ENCODE results near the gene TIGD3. TPM values are rescaled to one million over a fixed set of nuclear protein-coding genes. Genes with fewer than 3 reads are reported as not detected.

Gene TIGD3
- total RNA-seq, 1 donor from 2014 or later = 0.18 TPM

DNA sequence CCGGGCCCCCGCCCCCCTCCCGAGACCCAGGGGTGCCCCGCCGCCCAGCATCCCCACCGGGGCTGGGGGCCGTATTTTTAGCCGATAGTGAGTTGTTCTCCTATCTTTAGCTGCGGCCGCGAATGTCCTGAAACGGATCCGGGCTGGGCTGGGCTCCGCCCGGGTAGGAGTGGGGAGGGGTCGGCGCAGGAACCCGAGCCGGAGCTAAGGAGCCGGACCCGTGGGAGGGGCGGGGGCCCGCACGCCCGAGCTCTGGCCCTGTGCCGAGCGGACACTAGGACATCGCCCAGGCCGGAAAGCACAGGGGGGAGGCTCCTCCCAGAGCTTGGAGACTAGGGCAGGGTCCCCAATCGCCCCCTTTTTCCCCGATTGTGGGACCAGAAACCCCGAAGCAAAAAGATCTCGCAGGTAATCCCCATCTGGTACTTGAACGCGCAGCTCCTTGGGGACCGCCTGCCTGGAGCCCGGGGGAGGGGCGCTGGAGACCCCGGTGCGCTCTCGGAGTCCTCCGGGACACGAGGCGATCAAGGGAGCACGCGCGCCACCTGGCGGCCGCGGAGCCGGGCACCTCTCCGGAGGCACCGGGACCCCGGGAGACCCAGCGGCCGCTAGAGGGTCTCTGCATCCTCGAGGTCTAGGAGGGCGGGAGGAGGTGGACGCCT lies 39.2 kb upstream of the TIGD3 start:
- DNase-seq = peak; percentile 87
- peak; percentile 81 to 82 for ATAC-seq
- no peaks in the 10 kb centered on the region for H3K27me3 ChIP-seq (ENCODE audit: low read depth)
- peaks cover under 1% of the 10 kb centered on the region for H3K36me3 ChIP-seq
- TF ChIP-seq CTCF (IDR thresholded peaks at IDR 0.05) = peak; percentile 99
- no peaks in the 10 kb centered on the region for H3K9me3 ChIP-seq
- peak overlapping the region; percentile 91 for H3K27ac ChIP-seq
- H3K4me1 ChIP-seq = peaks cover 72% of the 10 kb centered on the region
- intact Hi-C loops (cut with DNase I) = loop anchor here (5.0 kb wide), 1 partner anchor 38 kb away; no protein-coding TSS in a partner anchor
- H3K4me3 ChIP-seq = peak overlapping the region; percentile 100

- Histone ChIP-seq H3K4me1 (peaks cover 72% of the 10 kb centered on the region), H3K9me3 (no peaks in the 10 kb centered on the region), H3K27ac (peak overlapping the region; percentile 91), H3K36me3 (peaks cover 6% of the 10 kb centered on the region), H3K27me3 (ENCODE audit: low read depth) (no peaks in the 10 kb centered on the region), H3K4me3 (peak overlapping the region; percentile 100)
- ATAC-seq (no peak), DNase-seq (no peak)
- intact Hi-C loops (cut with DNase I) = loop anchor here (5.0 kb wide), 1 partner anchor 39 kb away; no protein-coding TSS in a partner anchor
- TF ChIP-seq CTCF (IDR thresholded peaks at IDR 0.05) = peak; percentile 48
These were observed 38.7 kb upstream of the TIGD3 start for GRCh38 chr11:65315866-65316226.

DNA sequence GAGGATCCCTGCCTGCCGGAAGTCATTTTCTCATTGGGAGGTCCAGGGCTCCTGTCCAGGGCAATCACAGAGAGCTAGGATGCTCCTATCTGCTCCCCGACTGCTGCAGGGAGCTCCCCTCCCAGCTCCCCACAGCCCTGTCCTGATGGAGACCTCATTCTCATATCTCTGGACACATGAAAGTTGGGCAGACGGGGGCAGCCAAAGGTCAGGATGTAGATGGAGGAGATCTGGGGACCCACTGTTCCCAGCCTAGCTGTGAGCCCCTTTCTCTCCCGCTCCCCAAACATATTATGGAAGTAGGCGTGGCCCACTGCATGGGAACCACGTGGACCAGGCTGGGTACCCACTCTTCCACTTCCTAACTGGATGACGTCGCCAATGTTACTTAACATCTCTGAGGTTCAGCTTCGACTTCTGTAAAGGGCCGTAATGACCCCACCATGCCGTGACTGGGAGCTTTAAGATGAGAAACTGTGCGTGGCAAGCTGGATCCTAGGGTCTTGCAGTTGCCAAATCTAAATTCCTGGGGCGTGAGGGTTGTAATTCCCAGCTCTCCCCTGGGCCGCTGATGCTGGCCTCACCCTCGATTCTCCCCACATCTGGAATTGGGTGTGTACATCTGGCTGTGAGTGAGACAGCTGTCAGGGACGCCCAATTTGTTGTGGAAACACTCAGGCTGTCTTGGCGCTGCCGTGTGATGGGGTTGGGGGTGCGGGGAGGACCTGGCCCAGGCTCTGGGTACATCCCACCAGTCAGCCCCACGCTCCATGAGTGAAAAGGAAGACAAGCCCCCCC lies 38.1 kb upstream of the TIGD3 start:
- peak; percentile 2 to 4 for ATAC-seq
- Histone ChIP-seq H3K4me1 (peaks cover 72% of the 10 kb centered on the region), H3K4me3 (peak overlapping the region; percentile 100), H3K27me3 (ENCODE audit: low read depth) (no peaks in the 10 kb centered on the region), H3K36me3 (peaks cover 11% of the 10 kb centered on the region), H3K9me3 (no peaks in the 10 kb centered on the region), H3K27ac (peak overlapping the region; percentile 91)
- TF ChIP-seq CTCF (IDR thresholded peaks at IDR 0.05) = no peak
- peak; percentile 53 for DNase-seq
- intact Hi-C loops (cut with DNase I) = loop anchor here (5.0 kb wide), 1 partner anchor 39 kb away; no protein-coding TSS in a partner anchor

GRCh38 chr11:65317025-65317786 lies 37.3 kb upstream of the TIGD3 start:
- ATAC-seq (no peak), DNase-seq (peak; percentile 71)
- H3K36me3 ChIP-seq = peaks cover 19% of the 10 kb centered on the region
- TF ChIP-seq CTCF (IDR thresholded peaks at IDR 0.05) = no peak
- H3K27ac ChIP-seq = peak overlapping the region; percentile 91
- intact Hi-C loops (cut with DNase I) = loop anchor here (5.0 kb wide), 1 partner anchor 40 kb away; no protein-coding TSS in a partner anchor
- H3K4me1 ChIP-seq = peaks cover 73% of the 10 kb centered on the region
- H3K9me3 ChIP-seq = no peaks in the 10 kb centered on the region
- no peaks in the 10 kb centered on the region for H3K27me3 ChIP-seq (ENCODE audit: low read depth)
- H3K4me3 ChIP-seq = peak overlapping the region; percentile 100

DNA sequence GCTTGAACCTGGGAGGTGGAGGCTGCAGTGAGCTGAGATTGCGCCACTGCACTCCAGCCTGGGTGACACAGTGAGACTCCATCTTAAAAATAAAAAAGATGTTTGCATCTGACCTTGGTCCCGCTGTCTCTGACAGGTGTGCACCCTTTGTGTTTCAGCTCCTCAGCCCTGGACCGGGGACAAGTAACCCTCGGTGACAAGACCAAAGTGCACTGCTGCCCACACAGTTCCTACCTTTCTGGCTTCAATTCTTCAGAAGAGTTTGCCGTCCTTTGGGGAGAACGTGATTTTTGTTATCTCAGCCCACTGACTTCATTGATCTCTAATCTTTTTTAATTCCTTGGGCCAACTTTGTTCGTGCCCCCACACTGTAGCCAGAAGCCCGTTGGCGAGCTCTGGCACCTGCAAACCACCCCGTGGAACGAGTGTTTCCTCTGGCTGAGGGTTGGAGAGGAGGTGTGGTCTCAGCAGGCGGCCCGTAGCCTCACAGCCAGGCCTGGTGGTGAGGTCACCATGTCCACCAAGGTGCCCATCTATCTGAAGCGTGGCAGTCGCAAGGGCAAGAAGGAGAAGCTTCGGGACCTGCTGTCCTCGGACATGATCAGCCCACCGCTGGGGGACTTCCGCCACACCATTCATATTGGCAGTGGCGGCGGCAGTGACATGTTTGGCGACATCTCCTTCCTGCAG lies 34.0 kb upstream of the TIGD3 start:
- H3K27ac ChIP-seq = no peak overlapping the region
- intact Hi-C loops (cut with DNase I) = no loop called here

More for the DNA sequence above, 34.0 kb upstream of the TIGD3 start:
- H3K4me1 ChIP-seq = peaks cover 58% of the 10 kb centered on the region
- no peaks in the 10 kb centered on the region for H3K9me3 ChIP-seq
- H3K27me3 ChIP-seq (ENCODE audit: low read depth) = no peaks in the 10 kb centered on the region
- TF ChIP-seq CTCF (IDR thresholded peaks at IDR 0.05) = no peak
- peaks cover 31% of the 10 kb centered on the region for H3K36me3 ChIP-seq
- ATAC-seq (no peak), DNase-seq (no peak)
- no peak overlapping the region for H3K4me3 ChIP-seq
